CD14-positive monocyte (primary cell): ENCODE results near the gene CHRNG. TPM values are rescaled to one million over a fixed set of nuclear protein-coding genes. Genes with fewer than 3 reads are reported as not detected.

Experiments used
- DNase-seq, 3 donors: peaks; one replicate each; pipeline ENCODE4 v3.0.0-alpha.2; 2011 to 2022
- H2AFZ ChIP-seq: 2 replicates; pipeline ENCODE4 v1.6.0; 2012; ENCODE audit warnings: mild to moderate bottlenecking, low read depth, low read length, inconsistent platforms; ENCODE audit not compliant: insufficient read depth, poor library complexity, severe bottlenecking
- H3K27ac ChIP-seq, 2 donors: 1 replicate in 1 of 2; 2 replicates in 1 of 2; pipeline ENCODE4 v1.5.1; 2012 to 2013; ENCODE audit warnings: low read length in 2 of 2, control low read depth in 1 of 2, inconsistent platforms in 1 of 2, low read depth in 1 of 2, mild to moderate bottlenecking in 1 of 2
- H3K27me3 ChIP-seq, 2 donors: one replicate each; pipeline versions ENCODE4 v1.6.0 to v1.6.1; 2011 to 2013; ENCODE audit warnings: low read length in 2 of 2; ENCODE audit not compliant: control insufficient read depth in 2 of 2, insufficient read depth in 2 of 2
- H3K36me3 ChIP-seq, 2 donors: replicated peaks in 1 of 2; 1 replicate in 1 of 2; 2 replicates in 1 of 2; pipeline versions ENCODE4 v1.5.1 to v1.6.1; 2012 to 2013; ENCODE audit warnings: low read length in 2 of 2, control low read depth in 1 of 2, inconsistent platforms in 1 of 2, mild to moderate bottlenecking in 1 of 2; ENCODE audit not compliant: insufficient read depth in 2 of 2, control insufficient read depth in 1 of 2
- H3K4me1 ChIP-seq, 2 donors: 1 replicate in 1 of 2; 2 replicates in 1 of 2; pipeline versions ENCODE4 v1.5.1 to v1.6.1; 2012 to 2013; ENCODE audit warnings: low read length in 2 of 2, control low read depth in 1 of 2, inconsistent platforms in 1 of 2, mild to moderate bottlenecking in 1 of 2, moderate library complexity in 1 of 2; ENCODE audit not compliant: insufficient read depth in 2 of 2, control insufficient read depth in 1 of 2
- H3K4me2 ChIP-seq: replicated peaks from 2 replicates; pipeline ENCODE3; 2012; ENCODE audit warnings: low read length, moderate library complexity, mild to moderate bottlenecking; ENCODE audit not compliant: poor library complexity, severe bottlenecking; ENCODE audit errors: extremely low read depth
- H3K4me3 ChIP-seq, 3 experiments: fragments of 200-600 bp in 1 of 3; sonication (generic) in 1 of 3; replicated peaks in 1 of 3; 1 replicate in 2 of 3; 2 replicates in 1 of 3; pipeline ENCODE4 v1.5.1; 2011 to 2013; ENCODE audit warnings: low read length in 3 of 3, mild to moderate bottlenecking in 3 of 3, control low read depth in 2 of 3, low read depth in 2 of 3, inconsistent platforms in 1 of 3, moderate library complexity in 1 of 3
- H3K79me2 ChIP-seq: 2 replicates; pipeline ENCODE4 v1.6.0; 2012; ENCODE audit warnings: mild to moderate bottlenecking, control low read depth, inconsistent platforms, low read length, moderate library complexity; ENCODE audit not compliant: insufficient read depth
- H3K9ac ChIP-seq: 2 replicates; pipeline ENCODE4 v1.6.0; 2017; ENCODE audit warnings: low read length, mild to moderate bottlenecking; ENCODE audit not compliant: insufficient read depth, poor library complexity, severe bottlenecking
- H3K9me3 ChIP-seq, 2 donors: replicated peaks in 1 of 2; 1 replicate in 1 of 2; 2 replicates in 1 of 2; pipeline versions ENCODE4 v1.5.1 to v1.6.1; 2012 to 2013; ENCODE audit warnings: low read length in 2 of 2, control low read depth in 1 of 2; ENCODE audit not compliant: control insufficient read depth in 1 of 2, insufficient read depth in 1 of 2
- H4K20me1 ChIP-seq: 2 replicates; pipeline ENCODE4 v1.6.0; 2012; ENCODE audit warnings: mild to moderate bottlenecking, low read length, control low read depth, moderate library complexity; ENCODE audit not compliant: insufficient read depth
- H3K27ac Mint-ChIP-seq, 7 donors: one replicate each; pipeline ENCODE4 v1.8.0; 2020; ENCODE audit warnings: mild to moderate bottlenecking in 7 of 7, mixed read lengths in 7 of 7, moderate library complexity in 6 of 7, inconsistent platforms in 2 of 7
- H3K27me3 Mint-ChIP-seq, 3 donors: one replicate each; pipeline ENCODE4 v1.8.0; 2021 to 2022; ENCODE audit warnings: low read depth in 3 of 3, mild to moderate bottlenecking in 3 of 3, mixed read lengths in 3 of 3, moderate library complexity in 3 of 3, inconsistent platforms in 1 of 3
- H3K36me3 Mint-ChIP-seq, 2 donors: one replicate each; pipeline ENCODE4 v1.8.0; 2020; ENCODE audit warnings: mixed read lengths in 2 of 2, inconsistent platforms in 1 of 2, mild to moderate bottlenecking in 1 of 2
- H3K4me1 Mint-ChIP-seq: one replicate; pipeline ENCODE4 v1.8.0; 2020; ENCODE audit warnings: mild to moderate bottlenecking, mixed read lengths
- H3K4me3 Mint-ChIP-seq, 2 donors: one replicate each; pipeline ENCODE4 v1.8.0; 2020; ENCODE audit warnings: mild to moderate bottlenecking in 2 of 2, mixed read lengths in 2 of 2, moderate library complexity in 1 of 2
- H3K9me3 Mint-ChIP-seq, 7 donors: one replicate each; pipeline ENCODE4 v1.8.0; 2020 to 2022; ENCODE audit warnings: mixed read lengths in 7 of 7, mild to moderate bottlenecking in 6 of 7, moderate library complexity in 6 of 7, inconsistent platforms in 2 of 7
- WGBS: methylation state at CpG from one replicate; pipeline ENCODE4 v1.1.5; 2013; ENCODE audit warnings: missing lambda C conversion rate; ENCODE audit not compliant: insufficient coverage; 5-methylcytosine and 5-hydroxymethylcytosine counted together
- intact Hi-C, 2 donors: fragments of 100-400 bp; cut with micrococcal nuclease; formaldehyde crosslinking; loops; one replicate each; pipeline versions ENCODE4 v1.15.0 to v1.15.1; 2023
- polyA plus RNA-seq, 3 donors: library from polyadenylated mRNA; depleted of rRNA in 1 of 3; unstranded in 2 of 3; stranded (reverse) in 1 of 3; fragments of 300-500 nt in 2 of 3; fragments of >200 nt in 1 of 3; fragmentation: Illumina TruSeq in 2 of 3; gene quantifications; 1 replicate in 2 of 3; 2 replicates in 1 of 3; pipeline ENCODE4 v1.2.3, GENCODE V29; 2012 to 2021
- TF ChIP-seq, protein P1 (sequence below): fragments of 200-600 bp; IDR thresholded peaks from one replicate; pipeline ENCODE4 v1.8.0; 2022; ENCODE audit warnings: antibody characterized with exemption, mild to moderate bottlenecking

Gene CHRNG
- polyA plus RNA-seq, 3 donors: not detected

DNA sequence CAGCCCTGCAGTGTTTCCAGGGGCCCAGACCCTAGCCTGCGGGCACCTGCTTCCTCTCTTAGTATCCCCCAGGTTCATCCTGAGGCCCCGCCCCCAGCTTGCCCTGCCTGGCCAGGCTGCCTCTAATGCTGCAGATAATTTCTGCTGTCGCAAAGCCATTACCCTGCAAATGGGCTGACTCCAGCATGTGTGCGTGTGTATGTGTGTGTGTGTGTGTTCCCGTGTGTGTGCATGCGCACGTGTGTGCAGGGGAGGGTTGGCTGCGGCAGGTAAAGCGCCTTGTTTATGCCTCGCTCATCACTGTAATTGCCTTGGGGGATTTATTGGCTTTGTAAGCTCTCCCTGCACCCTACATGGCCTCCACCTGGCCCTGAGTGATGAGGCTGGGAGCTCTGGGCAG is 26.9 kb upstream of the CHRNG start:
- TF ChIP-seq, protein P1, sequence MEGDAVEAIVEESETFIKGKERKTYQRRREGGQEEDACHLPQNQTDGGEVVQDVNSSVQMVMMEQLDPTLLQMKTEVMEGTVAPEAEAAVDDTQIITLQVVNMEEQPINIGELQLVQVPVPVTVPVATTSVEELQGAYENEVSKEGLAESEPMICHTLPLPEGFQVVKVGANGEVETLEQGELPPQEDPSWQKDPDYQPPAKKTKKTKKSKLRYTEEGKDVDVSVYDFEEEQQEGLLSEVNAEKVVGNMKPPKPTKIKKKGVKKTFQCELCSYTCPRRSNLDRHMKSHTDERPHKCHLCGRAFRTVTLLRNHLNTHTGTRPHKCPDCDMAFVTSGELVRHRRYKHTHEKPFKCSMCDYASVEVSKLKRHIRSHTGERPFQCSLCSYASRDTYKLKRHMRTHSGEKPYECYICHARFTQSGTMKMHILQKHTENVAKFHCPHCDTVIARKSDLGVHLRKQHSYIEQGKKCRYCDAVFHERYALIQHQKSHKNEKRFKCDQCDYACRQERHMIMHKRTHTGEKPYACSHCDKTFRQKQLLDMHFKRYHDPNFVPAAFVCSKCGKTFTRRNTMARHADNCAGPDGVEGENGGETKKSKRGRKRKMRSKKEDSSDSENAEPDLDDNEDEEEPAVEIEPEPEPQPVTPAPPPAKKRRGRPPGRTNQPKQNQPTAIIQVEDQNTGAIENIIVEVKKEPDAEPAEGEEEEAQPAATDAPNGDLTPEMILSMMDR: no peak
- Histone ChIP-seq H3K27me3 (no peaks in the 10 kb centered on the region), H3K27ac (no peak overlapping the region), H3K9ac (no peak overlapping the region), H3K79me2 (no peaks in the 10 kb centered on the region), H3K4me2 (no peak overlapping the region), H3K4me1 (no peaks in the 10 kb centered on the region), H3K36me3 (no peaks in the 10 kb centered on the region), H3K9me3 (no peaks in the 10 kb centered on the region), H2AFZ (no peak overlapping the region), H3K4me3 (no peak overlapping the region), H4K20me1 (no peaks in the 10 kb centered on the region)
- H3K9me3 Mint-ChIP-seq: peaks cover 0 to 4% (median 0%) of the 10 kb centered on the region in 7 donors
- DNase-seq: no peak
- intact Hi-C loops: no loop called here
- H3K36me3 Mint-ChIP-seq: no peaks in the 10 kb centered on the region
- H3K4me3 Mint-ChIP-seq: no peak overlapping the region
- H3K27me3 Mint-ChIP-seq: peaks cover 7 to 16% (median 13%) of the 10 kb centered on the region in 3 donors
- peak overlapping the region in 1 of 7 donors; percentile 50 for H3K27ac Mint-ChIP-seq
- 93% methylated on average over 3 of the region's 10 CpGs for WGBS
- no peaks in the 10 kb centered on the region for H3K4me1 Mint-ChIP-seq

DNA sequence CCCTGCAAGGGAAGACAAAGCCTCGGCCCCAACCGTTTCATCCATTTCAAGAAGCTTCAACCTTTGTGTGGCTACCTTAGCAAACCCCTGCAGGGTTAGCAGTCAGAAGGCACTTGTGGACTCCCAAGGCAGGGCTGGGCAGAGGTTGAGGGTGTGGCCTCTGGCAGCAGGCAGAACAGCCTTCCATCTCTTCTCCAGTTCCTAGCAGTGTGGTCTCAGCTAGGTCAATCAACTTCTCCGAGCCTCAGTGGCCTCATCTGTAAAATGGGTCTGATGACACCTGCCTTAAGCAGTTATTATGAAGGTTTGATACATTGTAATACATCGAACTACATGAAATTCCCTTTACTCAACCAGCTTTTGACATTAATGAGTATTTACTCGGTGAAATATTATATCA is 26.1 kb upstream of the CHRNG start:
- Histone ChIP-seq H2AFZ (no peak overlapping the region), H3K4me1 (no peaks in the 10 kb centered on the region), H3K27me3 (no peaks in the 10 kb centered on the region), H4K20me1 (no peaks in the 10 kb centered on the region), H3K36me3 (no peaks in the 10 kb centered on the region), H3K27ac (no peak overlapping the region), H3K79me2 (no peaks in the 10 kb centered on the region), H3K4me3 (no peak overlapping the region), H3K9ac (no peak overlapping the region), H3K4me2 (no peak overlapping the region), H3K9me3 (no peaks in the 10 kb centered on the region)
- Mint-ChIP-seq H3K27me3 (peaks cover 10 to 17% (median 13%) of the 10 kb centered on the region in 3 donors), H3K27ac (no peak overlapping the region), H3K4me3 (no peak overlapping the region), H3K9me3 (peaks cover 0 to 4% (median 0%) of the 10 kb centered on the region in 7 donors), H3K36me3 (no peaks in the 10 kb centered on the region), H3K4me1 (no peaks in the 10 kb centered on the region)
- TF ChIP-seq, protein P1: no peak
- intact Hi-C loops: no loop called here
- DNase-seq: no peak
- WGBS: 79% methylated on average over 2 of the region's 5 CpGs
